ENCODE measurements around the gene SLC25A11. TPM values are rescaled to one million over a fixed set of nuclear protein-coding genes. Genes with fewer than 3 reads are reported as not detected.
A peak's percentile ranks its signal among the peaks of the same experiment; 100 is the strongest.

Gene SLC25A11
- total and polyA plus RNA-seq, 4 donors: 34.8 to 72.1 (median 54.2) TPM

DNA sequence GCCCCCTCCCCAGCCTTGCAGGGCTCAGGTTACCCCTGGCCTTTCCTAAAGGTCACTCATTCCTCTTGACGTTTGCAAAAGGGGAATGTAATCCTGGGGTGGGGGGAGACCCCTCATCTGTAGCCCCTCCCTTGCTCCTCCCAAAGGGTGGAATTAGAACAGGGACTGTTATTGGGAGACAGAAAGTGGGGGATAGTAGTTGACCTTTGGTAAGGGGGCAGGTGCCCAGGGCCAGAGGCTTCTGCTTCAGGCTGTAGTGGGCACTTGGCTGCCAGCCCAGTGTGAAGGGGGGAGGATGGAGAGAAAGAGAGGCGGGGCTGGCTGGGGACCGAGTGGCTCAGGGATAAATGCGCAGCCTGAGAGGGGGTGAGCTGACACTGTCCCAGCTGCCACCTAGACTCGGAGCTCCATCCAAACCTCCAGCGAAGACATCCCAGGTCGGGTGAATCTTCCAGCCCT, 10.9 kb upstream of the SLC25A11 start, which contains the start of gene ENO3:
Gene ENO3, plus strand, starts transcription at position 374 of the 459 bp plus-strand sequence. CDS start 711 bp downstream, outside the sequence.
- Histone ChIP-seq H3K4me3 (peak within 1 kb of the TSS; percentile 28), H3K27me3 (ENCODE audit: control insufficient read depth in 3 of 3, insufficient read depth in 3 of 3, low read length in 2 of 3) (no peaks in the 10 kb centered on the region), H3K9me3 (ENCODE audit: control insufficient read depth in 4 of 4, insufficient read depth in 3 of 4, low read length in 3 of 4) (no peaks in the 10 kb centered on the region), H3K9ac (ENCODE audit: insufficient read depth in 1 of 2, low read length in 2 of 2) (peak within 1 kb of the TSS in 1 of 2 donors; percentile 12), H3K27ac (ENCODE audit: low read depth in 1 of 2, low read length in 1 of 2) (peak within 1 kb of the TSS; percentile 94 to 98), H3K4me1 (ENCODE audit: control insufficient read depth in 5 of 5, insufficient read depth in 5 of 5, low read length in 5 of 5) (peaks cover 2 to 30% (median 11%) of the 10 kb centered on the region in 5 donors), H3K36me3 (ENCODE audit: control insufficient read depth in 4 of 4, insufficient read depth in 4 of 4, low read length in 4 of 4) (peaks cover 3 to 10% (median 5%) of the 10 kb centered on the region in 4 donors)
- 41 to 54% methylated on average over 5 to 7 of the region's 7 CpGs for WGBS, 2 donors
- DNase-seq (peak in 1 of 3 donors; percentile 24), ATAC-seq (ENCODE audit: insufficient read depth, low FRiP score) (no peak)
- TF ChIP-seq, protein P1, sequence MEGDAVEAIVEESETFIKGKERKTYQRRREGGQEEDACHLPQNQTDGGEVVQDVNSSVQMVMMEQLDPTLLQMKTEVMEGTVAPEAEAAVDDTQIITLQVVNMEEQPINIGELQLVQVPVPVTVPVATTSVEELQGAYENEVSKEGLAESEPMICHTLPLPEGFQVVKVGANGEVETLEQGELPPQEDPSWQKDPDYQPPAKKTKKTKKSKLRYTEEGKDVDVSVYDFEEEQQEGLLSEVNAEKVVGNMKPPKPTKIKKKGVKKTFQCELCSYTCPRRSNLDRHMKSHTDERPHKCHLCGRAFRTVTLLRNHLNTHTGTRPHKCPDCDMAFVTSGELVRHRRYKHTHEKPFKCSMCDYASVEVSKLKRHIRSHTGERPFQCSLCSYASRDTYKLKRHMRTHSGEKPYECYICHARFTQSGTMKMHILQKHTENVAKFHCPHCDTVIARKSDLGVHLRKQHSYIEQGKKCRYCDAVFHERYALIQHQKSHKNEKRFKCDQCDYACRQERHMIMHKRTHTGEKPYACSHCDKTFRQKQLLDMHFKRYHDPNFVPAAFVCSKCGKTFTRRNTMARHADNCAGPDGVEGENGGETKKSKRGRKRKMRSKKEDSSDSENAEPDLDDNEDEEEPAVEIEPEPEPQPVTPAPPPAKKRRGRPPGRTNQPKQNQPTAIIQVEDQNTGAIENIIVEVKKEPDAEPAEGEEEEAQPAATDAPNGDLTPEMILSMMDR (IDR thresholded peaks at IDR 0.05; ENCODE audit: control extremely low read depth, extremely low read depth): no peak

DNA sequence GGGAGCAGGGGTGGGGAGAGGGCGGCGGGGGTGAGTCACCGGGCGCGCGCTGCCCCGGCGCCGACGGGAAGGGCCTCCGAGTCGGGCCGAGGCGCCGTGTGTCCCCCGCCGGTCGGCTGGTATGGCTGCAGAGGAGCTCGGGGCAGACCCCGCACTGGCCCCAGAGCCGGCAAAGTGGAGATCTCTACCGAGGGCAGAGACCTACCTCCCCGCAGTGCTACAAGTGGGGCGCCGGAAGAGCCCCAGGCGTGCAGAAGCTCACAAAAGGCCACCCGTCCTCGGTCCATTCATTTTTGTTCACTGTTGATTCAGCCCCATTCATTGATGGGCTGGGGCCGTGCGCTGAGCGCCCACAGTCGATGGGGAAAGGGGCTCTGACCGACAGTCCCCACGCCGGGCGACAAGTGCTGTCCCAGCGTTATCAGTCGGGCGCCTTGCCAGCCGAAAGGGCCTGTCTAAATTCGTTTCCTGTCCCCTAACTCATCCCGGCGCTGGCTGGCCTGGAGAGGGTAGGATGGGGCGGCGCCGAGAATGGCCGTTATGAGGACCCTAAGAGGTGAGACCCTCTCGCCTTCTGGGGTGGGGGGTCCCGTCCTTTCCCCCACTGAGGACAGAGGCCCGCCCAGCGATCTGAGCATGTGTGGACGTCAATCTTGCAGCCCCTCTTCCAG, 10.4 kb upstream of the SLC25A11 start:
- H3K36me3 ChIP-seq (ENCODE audit: control insufficient read depth in 4 of 4, insufficient read depth in 4 of 4, low read length in 4 of 4): peaks cover 7 to 15% (median 9%) of the 10 kb centered on the region in 4 donors
- peak overlapping the region; percentile 94 to 98 for H3K27ac ChIP-seq (ENCODE audit: low read depth in 1 of 2, low read length in 1 of 2)
- H3K9ac ChIP-seq (ENCODE audit: insufficient read depth in 1 of 2, low read length in 2 of 2): peak overlapping the region in 1 of 2 donors; percentile 12
- H3K9me3 ChIP-seq (ENCODE audit: control insufficient read depth in 4 of 4, insufficient read depth in 3 of 4, low read length in 3 of 4): no peaks in the 10 kb centered on the region
- WGBS, 2 donors: 4% methylated on average over 43 to 52 of the region's 52 CpGs
- H3K4me1 ChIP-seq (ENCODE audit: control insufficient read depth in 5 of 5, insufficient read depth in 5 of 5, low read length in 5 of 5): peaks cover 2 to 30% (median 16%) of the 10 kb centered on the region in 5 donors
- peak overlapping the region; percentile 28 for H3K4me3 ChIP-seq
- no peaks in the 10 kb centered on the region for H3K27me3 ChIP-seq (ENCODE audit: control insufficient read depth in 3 of 3, insufficient read depth in 3 of 3, low read length in 2 of 3)
- DNase-seq: peak; percentile 49 to 67 (median 62)
- TF ChIP-seq, protein P1 (IDR thresholded peaks at IDR 0.05; ENCODE audit: control extremely low read depth, extremely low read depth): no peak
- ATAC-seq (ENCODE audit: insufficient read depth, low FRiP score): peak; percentile 16

DNA sequence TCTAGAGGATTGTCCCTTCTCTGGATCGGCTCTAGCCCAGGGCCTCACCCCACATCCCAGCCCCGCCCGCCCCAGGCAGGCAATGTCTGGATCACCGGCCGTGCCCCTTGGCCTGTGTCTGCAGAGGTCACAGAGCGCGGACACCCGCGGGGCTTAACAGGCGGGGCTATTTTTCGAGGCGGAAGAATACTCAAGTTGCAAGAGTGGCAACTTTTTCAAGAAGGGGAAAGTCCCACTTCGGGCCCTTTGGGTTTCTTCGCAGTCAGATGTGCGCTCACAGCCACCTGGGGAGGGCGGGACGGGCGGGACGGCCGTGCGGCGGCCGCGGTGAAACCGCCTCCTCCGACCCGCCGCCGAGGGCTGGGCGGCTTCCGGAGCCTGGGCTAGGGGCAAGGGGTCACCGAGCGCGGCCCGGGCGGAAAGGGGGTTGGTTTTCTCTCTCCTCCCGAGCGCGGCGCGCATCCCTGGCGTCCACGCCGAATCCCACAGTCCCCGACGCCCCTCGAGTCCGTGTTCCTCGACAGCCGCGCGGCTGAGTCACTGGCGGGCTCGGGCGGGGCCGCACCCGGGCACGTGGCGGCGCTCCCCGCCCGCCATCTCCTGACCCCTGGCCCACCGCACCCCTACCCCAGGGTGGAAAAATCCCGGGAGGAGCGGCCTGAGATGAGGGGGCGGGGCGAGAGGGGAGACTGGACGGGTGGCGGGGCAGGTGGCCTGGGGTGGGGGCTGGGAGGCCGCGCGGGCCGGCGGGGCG, 9.7 kb upstream of the SLC25A11 start:
- peak overlapping the region; percentile 53 for H3K4me3 ChIP-seq
- peaks cover 2 to 30% (median 18%) of the 10 kb centered on the region in 5 donors for H3K4me1 ChIP-seq (ENCODE audit: control insufficient read depth in 5 of 5, insufficient read depth in 5 of 5, low read length in 5 of 5)
- no peaks in the 10 kb centered on the region for H3K9me3 ChIP-seq (ENCODE audit: control insufficient read depth in 4 of 4, insufficient read depth in 3 of 4, low read length in 3 of 4)
- H3K36me3 ChIP-seq (ENCODE audit: control insufficient read depth in 4 of 4, insufficient read depth in 4 of 4, low read length in 4 of 4): peaks cover 7 to 18% (median 14%) of the 10 kb centered on the region in 4 donors
- H3K27ac ChIP-seq (ENCODE audit: low read depth in 1 of 2, low read length in 1 of 2): peak overlapping the region; percentile 91 to 97
- whole genome bisulfite sequencing, 2 donors: 0 to 1% methylated on average over 53 to 75 of the region's 75 CpGs
- DNase-seq (peak; percentile 35 to 73 (median 62)), ATAC-seq (ENCODE audit: insufficient read depth, low FRiP score) (peak; percentile 16)
- TF ChIP-seq, protein P1 (IDR thresholded peaks at IDR 0.05; ENCODE audit: control extremely low read depth, extremely low read depth): no peak
- peak overlapping the region in 1 of 2 donors; percentile 65 for H3K9ac ChIP-seq (ENCODE audit: insufficient read depth in 1 of 2, low read length in 2 of 2)
- no peaks in the 10 kb centered on the region for H3K27me3 ChIP-seq (ENCODE audit: control insufficient read depth in 3 of 3, insufficient read depth in 3 of 3, low read length in 2 of 3)

Data from lung (tissue), 12 donors.